ENCODE data around the gene CD48.
"Not testable (repeated sequence)": the region's sequence is repeated elsewhere in the genome, so short reads cannot be mapped to it uniquely, and the experiment has no call there.

Gene CD48

GRCh38 chr1:160716013-160716412 is 4.4 kb upstream of the CD48 start:
- no peak for DNase-seq (ENCODE audit: low read depth in 2 of 3, low spot score in 1 of 3)

- DNase-seq (ENCODE audit: low read depth in 2 of 3, low spot score in 1 of 3) = not testable (repeated sequence)
These were observed 2.5 kb upstream of the CD48 start for GRCh38 chr1:160714034-160714648.

GRCh38 chr1:160713161-160713560 is 1.5 kb upstream of the CD48 start:
- no peak for DNase-seq (ENCODE audit: low read depth in 2 of 3, low spot score in 1 of 3)

GRCh38 chr1:160712525-160713080 is 981 bp upstream of the CD48 start:
- DNase-seq (ENCODE audit: low read depth in 2 of 3, low spot score in 1 of 3) = not testable (repeated sequence)

- DNase-seq (ENCODE audit: low read depth in 2 of 3, low spot score in 1 of 3) = no peak
These were observed 383 bp downstream of the CD48 start for GRCh38 chr1:160711276-160711601.

GRCh38 chr1:160710517-160711252 is 937 bp downstream of the CD48 start:
- no peak for DNase-seq (ENCODE audit: low read depth in 2 of 3, low spot score in 1 of 3)

- DNase-seq (ENCODE audit: low read depth in 2 of 3, low spot score in 1 of 3) = no peak
These were observed 1.9 kb downstream of the CD48 start for GRCh38 chr1:160709715-160710114.

- DNase-seq (ENCODE audit: low read depth in 2 of 3, low spot score in 1 of 3) = no peak
These were observed 2.8 kb downstream of the CD48 start for GRCh38 chr1:160708801-160709200.

GRCh38 chr1:160708118-160708517 is 3.5 kb downstream of the CD48 start:
- DNase-seq (ENCODE audit: low read depth in 2 of 3, low spot score in 1 of 3) = no peak

GRCh38 chr1:160707236-160708064 is 4.2 kb downstream of the CD48 start:
- DNase-seq (ENCODE audit: low read depth in 2 of 3, low spot score in 1 of 3) = no peak

GRCh38 chr1:160706526-160707235 is 4.9 kb downstream of the CD48 start:
- DNase-seq (ENCODE audit: low read depth in 2 of 3, low spot score in 1 of 3) = no peak

GRCh38 chr1:160705742-160706141 is 5.9 kb downstream of the CD48 start:
- DNase-seq (ENCODE audit: low read depth in 2 of 3, low spot score in 1 of 3) = no peak

- not testable (repeated sequence) for DNase-seq (ENCODE audit: low read depth in 2 of 3, low spot score in 1 of 3)
These were observed 6.4 kb downstream of the CD48 start for GRCh38 chr1:160705212-160705621.

- DNase-seq (ENCODE audit: low read depth in 2 of 3, low spot score in 1 of 3) = no peak
These were observed 7.4 kb downstream of the CD48 start for GRCh38 chr1:160704250-160704649.

- DNase-seq (ENCODE audit: low read depth in 2 of 3, low spot score in 1 of 3) = no peak
These were observed 9.5 kb downstream of the CD48 start for GRCh38 chr1:160702100-160702499.

GRCh38 chr1:160692390-160692789 is 19.2 kb downstream of the CD48 start:
- DNase-seq (ENCODE audit: low read depth in 2 of 3, low spot score in 1 of 3) = not testable (repeated sequence)

GRCh38 chr1:160685266-160685665 is 26.4 kb downstream of the CD48 start:
- no peak for DNase-seq (ENCODE audit: low read depth in 2 of 3, low spot score in 1 of 3)

GRCh38 chr1:160682983-160683865 is 28.4 kb downstream of the CD48 start:
- no peak for DNase-seq (ENCODE audit: low read depth in 2 of 3, low spot score in 1 of 3)

- DNase-seq (ENCODE audit: low read depth in 2 of 3, low spot score in 1 of 3) = no peak
These were observed 29.8 kb downstream of the CD48 start for GRCh38 chr1:160681891-160682140.
